HEK293T (cell line): ENCODE measurements around the gene CRYBG3.
A peak's percentile ranks its signal among the peaks of the same experiment; 100 is the strongest.

ENCODE experiments used
- CTCF ChIA-PET: fragments of 350-600 bp; formaldehyde crosslinking; extraction: SDS; loops from one replicate; lab custom pipeline; 2021; ENCODE audit warnings: antibody characterized with exemption, inconsistent platforms; lab: Yijun Ruan, JAX
- POLR2A ChIA-PET: fragments of 350-600 bp; formaldehyde crosslinking; extraction: SDS; loops from one replicate; lab custom pipeline; 2020; ENCODE audit warnings: antibody characterized with exemption, inconsistent platforms; lab: Yijun Ruan, JAX
- DNase-seq: peaks from one replicate; pipeline ENCODE4 v3.0.0; 2012; ENCODE audit warnings: mixed read lengths; ENCODE audit errors: extremely low spot score
- ARNT ChIP-seq: fragments of 450-650 bp; IDR thresholded peaks from 2 replicates; pipeline ENCODE4 v1.6.1; 2017; ENCODE audit warnings: mild to moderate bottlenecking
- BHLHE40 ChIP-seq: fragments of 450-650 bp; IDR thresholded peaks from 2 replicates; pipeline ENCODE4 v1.6.1; 2016; ENCODE audit warnings: mild to moderate bottlenecking, moderate library complexity, borderline replicate concordance
- CTBP1 ChIP-seq: fragments of 450-650 bp; IDR thresholded peaks from 2 replicates; pipeline ENCODE4 v1.6.1; 2016; ENCODE audit warnings: borderline replicate concordance
- ELF4 ChIP-seq: fragments of 450-650 bp; IDR thresholded peaks from 2 replicates; pipeline ENCODE4 v1.6.1; 2017; ENCODE audit warnings: antibody characterized with exemption
- FOXA1 ChIP-seq: fragments of 450-650 bp; IDR thresholded peaks from 2 replicates; pipeline ENCODE4 v1.6.1; 2016; ENCODE audit warnings: mild to moderate bottlenecking
- FOXK2 ChIP-seq: fragments of 450-650 bp; IDR thresholded peaks from 2 replicates; pipeline ENCODE4 v1.6.1; 2016; ENCODE audit warnings: mild to moderate bottlenecking
- FOXM1 ChIP-seq: fragments of 450-650 bp; IDR thresholded peaks from 2 replicates; pipeline ENCODE4 v1.6.1; 2017; ENCODE audit warnings: mild to moderate bottlenecking, borderline replicate concordance
- HDGF ChIP-seq: fragments of 450-650 bp; IDR thresholded peaks from 2 replicates; pipeline ENCODE4 v1.6.1; 2017; ENCODE audit warnings: antibody characterized with exemption, borderline replicate concordance
- L3MBTL2 ChIP-seq: fragments of 450-650 bp; conservative IDR thresholded peaks from 2 replicates; pipeline ENCODE4 v1.6.1; 2016; ENCODE audit warnings: mild to moderate bottlenecking
- LEF1 ChIP-seq: fragments of 450-650 bp; IDR thresholded peaks from 2 replicates; pipeline ENCODE4 v1.6.1; 2017; ENCODE audit warnings: mild to moderate bottlenecking, borderline replicate concordance
- NFRKB ChIP-seq: fragments of 450-650 bp; IDR thresholded peaks from 2 replicates; pipeline ENCODE4 v1.6.1; 2016; ENCODE audit warnings: mild to moderate bottlenecking, moderate library complexity
- PKNOX1 ChIP-seq: fragments of 450-650 bp; IDR thresholded peaks from 2 replicates; pipeline ENCODE4 v1.6.1; 2016
- SP1 ChIP-seq: fragments of 450-650 bp; IDR thresholded peaks from 2 replicates; pipeline ENCODE4 v1.6.1; 2017
- SUZ12 ChIP-seq: fragments of 450-650 bp; IDR thresholded peaks from 2 replicates; pipeline ENCODE4 v1.6.1; 2016; ENCODE audit warnings: mild to moderate bottlenecking
- TARDBP ChIP-seq: fragments of 450-650 bp; IDR thresholded peaks from 2 replicates; pipeline ENCODE4 v1.6.1; 2016
- ZNF384 ChIP-seq: fragments of 450-650 bp; IDR thresholded peaks from 2 replicates; pipeline ENCODE4 v1.6.1; 2016

The CRYBG3 gene

GRCh38 chr3:97810779-97811390, 10.9 kb upstream of the CRYBG3 start:
- ChIA-PET CTCF (no interaction called here), POLR2A (no interaction called here)
- DNase-seq: no peak
- TF ChIP-seq LEF1 (no peak), BHLHE40 (no peak), SP1 (no peak)

GRCh38 chr3:97815149-97815917, 6.5 kb upstream of the CRYBG3 start:
- ChIA-PET POLR2A (no interaction called here), CTCF (interaction anchor here (0.7 kb wide), 1 partner anchor 900 kb away, joined by 4 read pairs; no protein-coding TSS in a partner anchor)
- DNase-seq: no peak
- TF ChIP-seq ZNF384: 0 out of 2 replicates have a peak, but pooled peaks have one; percentile 9
- TF ChIP-seq ELF4: no peak
- no peak for TF ChIP-seq CTBP1
- TF ChIP-seq ARNT: no peak
- TF ChIP-seq L3MBTL2: no peak

- ChIA-PET CTCF (no interaction called here), POLR2A (interaction anchor here (1.3 kb wide), 1 partner anchor 52 kb away, joined by 3 read pairs; the partner anchor contains the start of gene ARL6)
- TF ChIP-seq BHLHE40 (no peak), SP1 (no peak), ZNF384 (no peak), TARDBP (no peak), FOXK2 (no peak), PKNOX1 (no peak), HDGF (no peak), FOXM1 (no peak), LEF1 (no peak), ELF4 (no peak), L3MBTL2 (no peak), NFRKB (no peak), SUZ12 (no peak)
- no peak for DNase-seq
Observed at GRCh38 chr3:97816811-97817210, 5.0 kb upstream of the CRYBG3 start.

- TF ChIP-seq L3MBTL2 (no peak), PKNOX1 (peak; percentile 48), FOXA1 (no peak)
Observed at GRCh38 chr3:97817965-97818364, 3.8 kb upstream of the CRYBG3 start.

GRCh38 chr3:97820780-97821179, 1.0 kb upstream of the CRYBG3 start:
- CTCF ChIA-PET: no interaction called here
- no peak for DNase-seq
- TF ChIP-seq LEF1 (no peak), FOXM1 (no peak), SUZ12 (no peak), PKNOX1 (no peak), ZNF384 (no peak), FOXA1 (no peak), CTBP1 (no peak), TARDBP (no peak), ELF4 (no peak), ARNT (no peak), HDGF (no peak), NFRKB (no peak), L3MBTL2 (no peak), FOXK2 (no peak), SP1 (no peak), BHLHE40 (no peak)
- POLR2A ChIA-PET: interaction anchor here (0.9 to 2.1 kb wide), 2 partner anchors 56 to 181 kb away, joined by 3 to 7 read pairs; partner anchors contain the start of gene ARL6

More at GRCh38 chr3:97817965-97818364, 3.8 kb upstream of the CRYBG3 start:
- CTCF ChIA-PET: no interaction called here
- peak; percentile 29 for DNase-seq
- POLR2A ChIA-PET: no interaction called here

- DNase-seq: peak; percentile 23
- no peak for TF ChIP-seq ELF4
- peak; percentile 41 for TF ChIP-seq L3MBTL2
- ChIA-PET CTCF (interaction anchor here (1.1 kb wide), 1 partner anchor 140 kb away, joined by 4 read pairs; no protein-coding TSS in a partner anchor), POLR2A (interaction anchor here (0.9 to 2.1 kb wide), 2 partner anchors 57 to 180 kb away, joined by 3 to 7 read pairs; partner anchors contain the start of gene ARL6)
Observed at GRCh38 chr3:97821287-97821773, 481 bp upstream of the CRYBG3 start.
